Stimulated activated CD4-positive, alpha-beta T cell treated with anti-CD3 and anti-CD28 coated beads, Interleukin-1b, Interleukin-23, amount 100 ng/mL, for 1 hour (primary cell): ENCODE results near the gene MUC5B.
"Not testable (repeated sequence)": the region's sequence is repeated elsewhere in the genome, so short reads cannot be mapped to it uniquely, and the experiment has no call there.

Source experiments
- DNase-seq, 2 donors: peaks; one replicate each; pipeline ENCODE4 v3.0.0-alpha.2; 2020; ENCODE audit warnings: low read depth in 2 of 2

Gene MUC5B

GRCh38 chr11:1233351-1234053 lies 10.6 kb downstream of the MUC5B start:
- no peak for DNase-seq

GRCh38 chr11:1234054-1234720 lies 11.3 kb downstream of the MUC5B start:
- no peak for DNase-seq

- no peak for DNase-seq
Measured at GRCh38 chr11:1234771-1235305, 12.0 kb downstream of the MUC5B start.

GRCh38 chr11:1235306-1235900 lies 12.5 kb downstream of the MUC5B start:
- no peak for DNase-seq

GRCh38 chr11:1235901-1236315 lies 13.0 kb downstream of the MUC5B start:
- DNase-seq, result no peak

- no peak for DNase-seq
Measured at GRCh38 chr11:1236316-1237127, 13.7 kb downstream of the MUC5B start.

GRCh38 chr11:1237128-1237580 lies 14.3 kb downstream of the MUC5B start:
- DNase-seq, result no peak

GRCh38 chr11:1237851-1238250 lies 15.0 kb downstream of the MUC5B start:
- DNase-seq, result no peak

- no peak for DNase-seq
Measured at GRCh38 chr11:1238767-1239595, 16.1 kb downstream of the MUC5B start.

GRCh38 chr11:1239596-1240205 lies 16.8 kb downstream of the MUC5B start:
- DNase-seq, result no peak

GRCh38 chr11:1240771-1241170 lies 17.9 kb downstream of the MUC5B start:
- no peak for DNase-seq

- no peak for DNase-seq
Measured at GRCh38 chr11:1241706-1242105, 18.8 kb downstream of the MUC5B start.

GRCh38 chr11:1242289-1242688 lies 19.4 kb downstream of the MUC5B start:
- no peak for DNase-seq

GRCh38 chr11:1242751-1243150 lies 19.9 kb downstream of the MUC5B start:
- DNase-seq, result not testable (repeated sequence)

- not testable (repeated sequence) for DNase-seq
Measured at GRCh38 chr11:1243521-1243920, 20.7 kb downstream of the MUC5B start.

GRCh38 chr11:1244557-1244956 lies 21.7 kb downstream of the MUC5B start:
- DNase-seq, result not testable (repeated sequence)

GRCh38 chr11:1245717-1246116 lies 22.9 kb downstream of the MUC5B start:
- not testable (repeated sequence) for DNase-seq

GRCh38 chr11:1246301-1246700 lies 23.4 kb downstream of the MUC5B start:
- DNase-seq, result not testable (repeated sequence)

- DNase-seq, result not testable (repeated sequence)
Measured at GRCh38 chr11:1247026-1247425, 24.2 kb downstream of the MUC5B start.

GRCh38 chr11:1248951-1249350 lies 26.1 kb downstream of the MUC5B start:
- DNase-seq, result not testable (repeated sequence)
